HCT116 (cell line): ENCODE results near the gene KRTAP5-4. TPM values are rescaled to one million over a fixed set of nuclear protein-coding genes. Genes with fewer than 3 reads are reported as not detected.
"Not testable (repeated sequence)": the region's sequence is repeated elsewhere in the genome, so short reads cannot be mapped to it uniquely, and the experiment has no call there.

ENCODE experiments used
- ATAC-seq: fragments of 200-7000 bp; cut with Tn5 transposase; 2 replicates; pipeline ENCODE4 v1.9.1; 2020; ENCODE audit warnings: mild to moderate bottlenecking, moderate library complexity
- BruUV-seq: library from RNA; stranded (reverse); fragments of 400-500 nt; replicated peaks from 2 replicates; lab custom pipeline; 2021; lab: Mats Ljungman, UMichigan
- CTCF ChIA-PET: fragments of 300-600 bp; sonication (Branson Sonifier 250); formaldehyde crosslinking; loops from one replicate; lab custom pipeline; 2021; ENCODE audit warnings: antibody characterized with exemption; lab: Charles Lee
- POLR2A ChIA-PET: fragments of 300-600, 350-600 bp; sonication (Branson Sonifier 250); formaldehyde crosslinking; loops from one replicate; lab custom pipeline; 2021; ENCODE audit warnings: antibody characterized with exemption; lab: Charles Lee
- RAD21 ChIA-PET, 2 experiments: fragments of 300-600 bp; sonication (Branson Sonifier 250); formaldehyde crosslinking; loops; one replicate each; lab custom pipeline; 2023; ENCODE audit warnings: low total read pairs in 2 of 2; ENCODE audit not compliant: uncharacterized antibody in 2 of 2, unreplicated experiment in 2 of 2, low non-redundant PET in 1 of 2; lab: Charles Lee
- DNase-seq: peaks from one replicate; pipeline ENCODE4 v3.0.0-alpha.2; 2010; ENCODE audit warnings: low read depth, low spot score
- H2AFZ ChIP-seq: fragments of 200-600 bp; shearing (Covaris generic), sonication (generic); 2 replicates; pipeline ENCODE4 v1.6.1; 2017; ENCODE audit warnings: low read depth, mixed run types, mixed read lengths, antibody characterized with exemption, low read length; ENCODE audit not compliant: poor library complexity, severe bottlenecking
- H3K27ac ChIP-seq: 2 replicates; pipeline ENCODE4 v1.5.1; 2012; ENCODE audit warnings: low read depth, low read length
- H3K27me3 ChIP-seq: fragments of 200-600 bp; sonication (generic); 2 replicates; pipeline ENCODE4 v1.6.1; 2016; ENCODE audit warnings: mixed run types, low read length, mixed read lengths; ENCODE audit not compliant: insufficient read depth
- H3K36me3 ChIP-seq, 2 experiments: fragments of 200-500 bp in 1 of 2; fragments of 200-600 bp in 1 of 2; sonication (Bioruptor generic) in 1 of 2; sonication (generic) in 1 of 2; 2 replicates each; pipeline versions ENCODE4 v1.5.1 to v1.6.1; 2014 to 2016; ENCODE audit warnings: low read length in 2 of 2, inconsistent platforms in 1 of 2, mixed read lengths in 1 of 2, mixed run types in 1 of 2; ENCODE audit not compliant: insufficient read depth in 2 of 2, control insufficient read depth in 1 of 2
- H3K4me1 ChIP-seq, 2 experiments: fragments of 200-600 bp in 1 of 2; sonication (generic) in 1 of 2; 2 replicates each; pipeline versions ENCODE4 v1.5.1 to v1.6.1; 2012 to 2017; ENCODE audit warnings: low read length in 2 of 2, inconsistent platforms in 1 of 2, mild to moderate bottlenecking in 1 of 2, mixed read lengths in 1 of 2, mixed run types in 1 of 2, moderate library complexity in 1 of 2; ENCODE audit not compliant: insufficient read depth in 2 of 2, control insufficient read depth in 1 of 2
- H3K4me2 ChIP-seq: fragments of 200-600 bp; sonication (generic); 2 replicates; pipeline ENCODE4 v1.6.1; 2017; ENCODE audit warnings: mixed run types, low read length, mixed read lengths
- H3K4me3 ChIP-seq, 2 experiments: fragments of 200-600 bp in 1 of 2; sonication (generic) in 1 of 2; replicated peaks in 1 of 2; 2 replicates each; pipeline ENCODE4 v1.5.1; 2011 to 2016; ENCODE audit warnings: low read length in 2 of 2, control low read depth in 1 of 2, low read depth in 1 of 2, mild to moderate bottlenecking in 1 of 2, mixed read lengths in 1 of 2, mixed run types in 1 of 2
- H3K79me2 ChIP-seq: fragments of 200-600 bp; sonication (generic); 2 replicates; pipeline ENCODE4 v1.6.1; 2017; ENCODE audit warnings: mild to moderate bottlenecking, mixed run types, low read length, moderate library complexity, mixed read lengths; ENCODE audit not compliant: insufficient read depth
- H3K9ac ChIP-seq: fragments of 200-600 bp; sonication (generic); 2 replicates; pipeline ENCODE4 v1.6.1; 2016; ENCODE audit warnings: low read length, mixed read lengths
- H3K9me2 ChIP-seq: fragments of 200-600 bp; sonication (generic), shearing (Covaris generic); 2 replicates; pipeline ENCODE4 v1.6.1; 2017; ENCODE audit warnings: mixed run types, mild to moderate bottlenecking, moderate library complexity; ENCODE audit not compliant: insufficient read depth
- H3K9me3 ChIP-seq, 2 experiments: fragments of 200-500 bp in 1 of 2; fragments of 200-600 bp in 1 of 2; sonication (Bioruptor generic) in 1 of 2; sonication (generic) in 1 of 2; 2 replicates each; pipeline ENCODE4 v1.6.1; 2014 to 2017; ENCODE audit warnings: low read length in 2 of 2, mixed read lengths in 2 of 2, inconsistent platforms in 1 of 2, low read depth in 1 of 2, mild to moderate bottlenecking in 1 of 2, mixed run types in 1 of 2, moderate library complexity in 1 of 2; ENCODE audit not compliant: control insufficient read depth in 1 of 2, insufficient read depth in 1 of 2
- H4K20me1 ChIP-seq: fragments of 200-600 bp; sonication (generic), shearing (Covaris generic); 2 replicates; pipeline ENCODE4 v1.6.1; 2017; ENCODE audit warnings: mixed run types, mild to moderate bottlenecking, moderate library complexity; ENCODE audit not compliant: insufficient read depth
- CBX3 ChIP-seq: IDR thresholded peaks from 2 replicates; pipeline ENCODE4 v1.6.1; 2012; ENCODE audit warnings: low read depth
- CEBPB ChIP-seq: IDR thresholded peaks from 2 replicates; pipeline ENCODE4 v1.6.1; 2012; ENCODE audit warnings: low read depth
- EGR1 ChIP-seq: IDR thresholded peaks from 2 replicates; pipeline ENCODE4 v1.6.1; 2012; ENCODE audit warnings: low read depth
- EZH2 ChIP-seq: fragments of 200-600 bp; sonication (generic); IDR thresholded peaks from 2 replicates; pipeline ENCODE4 v1.6.1; 2017; ENCODE audit warnings: antibody characterized with exemption, mixed run types
- JUND ChIP-seq: IDR thresholded peaks from 2 replicates; pipeline ENCODE4 v1.6.1; 2012
- TCF7L2 ChIP-seq: IDR thresholded peaks from 2 replicates; pipeline ENCODE4 v1.7.0; 2011; ENCODE audit warnings: borderline replicate concordance, inconsistent platforms; ENCODE audit not compliant: insufficient read depth, insufficient read length; ENCODE audit errors: extremely low read depth
- ZNF274 ChIP-seq: fragments of 200-500 bp; sonication (Bioruptor generic); IDR thresholded peaks from 2 replicates; pipeline ENCODE4 v1.6.1; 2014; ENCODE audit warnings: mild to moderate bottlenecking, low read depth, low read length, inconsistent platforms
- intact Hi-C: fragments of 100-400 bp; cut with micrococcal nuclease; formaldehyde crosslinking; loops from 2 replicates; pipeline ENCODE4 v1.10.0; 2022
- total RNA-seq: library from RNA; stranded (reverse); gene quantifications from one replicate; pipeline ENCODE4 v1.2.1, GENCODE V29; 2021; ENCODE audit not compliant: unreplicated experiment

Gene KRTAP5-4
- total RNA-seq, 1 experiment from 2014 or later: not detected

- BruUV-seq: no TSS peak
Measured at GRCh38 chr11:1670905-1671371, 49.0 kb upstream of the KRTAP5-4 start.

GRCh38 chr11:1670457-1670856 is 48.5 kb upstream of the KRTAP5-4 start:
- not testable (repeated sequence) for H2AFZ ChIP-seq

More at GRCh38 chr11:1670905-1671371, 49.0 kb upstream of the KRTAP5-4 start:
- intact Hi-C loops: no loop called here
- no peaks in the 10 kb centered on the region for H4K20me1 ChIP-seq
- H3K27me3 ChIP-seq: peaks cover 47% of the 10 kb centered on the region; the same call in 1 of the 2 replicates
- H3K79me2 ChIP-seq: no peaks in the 10 kb centered on the region
- ChIA-PET RAD21 (no interaction called here), POLR2A (no interaction called here), CTCF (no interaction called here)
- H3K4me2 ChIP-seq: no peak overlapping the region
- DNase-seq: no peak
- no peak overlapping the region for H3K27ac ChIP-seq
- no peak for ATAC-seq
- H3K36me3 ChIP-seq: no peaks in the 10 kb centered on the region
- no peak overlapping the region for H2AFZ ChIP-seq
- H3K9ac ChIP-seq: no peak overlapping the region
- no peaks in the 10 kb centered on the region for H3K9me3 ChIP-seq
- H3K4me3 ChIP-seq: no peak overlapping the region
- TF ChIP-seq TCF7L2 (no peak), JUND (no peak), ZNF274 (no peak), EGR1 (no peak), CBX3 (no peak), EZH2 (no peak), CEBPB (no peak)
- TF ChIP-seq, all 23 proteins: peak for 0
- H3K4me1 ChIP-seq: no peaks in the 10 kb centered on the region
- H3K9me2 ChIP-seq: no peaks in the 10 kb centered on the region

More at GRCh38 chr11:1670457-1670856, 48.5 kb upstream of the KRTAP5-4 start:
- DNase-seq, BruUV-seq, H4K20me1 ChIP-seq, H3K4me1 ChIP-seq, H3K27ac ChIP-seq, CTCF ChIA-PET, POLR2A ChIA-PET, H3K36me3 ChIP-seq, intact Hi-C loops, H3K4me2 ChIP-seq, H3K9me3 ChIP-seq, H3K79me2 ChIP-seq, H3K4me3 ChIP-seq, ATAC-seq, H3K9me2 ChIP-seq, H3K9ac ChIP-seq, RAD21 ChIA-PET: not testable (repeated sequence)
- peaks cover 42% of the 10 kb centered on the region; the same call in 1 of the 2 replicates for H3K27me3 ChIP-seq
